ENCODE data around the gene ARNT2.

DNA sequence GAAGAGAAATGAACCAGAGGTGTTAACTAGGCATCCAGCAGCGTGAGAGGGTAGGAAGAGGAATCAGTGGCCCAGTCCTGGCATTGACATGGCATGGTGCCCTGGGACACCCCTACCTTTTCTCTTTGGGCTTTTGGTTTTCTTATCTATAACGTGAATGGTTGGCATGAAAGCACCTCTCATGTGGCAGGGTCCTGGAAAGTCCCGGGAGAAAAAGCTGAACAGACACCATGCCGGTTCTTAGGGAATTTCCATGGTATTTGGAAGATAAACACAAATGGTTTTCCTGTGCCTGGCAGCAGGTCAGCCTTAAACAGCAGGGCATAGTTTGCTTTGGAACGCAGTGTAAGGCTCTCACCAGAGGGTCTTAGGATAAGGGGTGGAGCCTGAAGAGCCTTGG lies 15.4 kb downstream of the ARNT2 start:
- TF ChIP-seq, protein P1, sequence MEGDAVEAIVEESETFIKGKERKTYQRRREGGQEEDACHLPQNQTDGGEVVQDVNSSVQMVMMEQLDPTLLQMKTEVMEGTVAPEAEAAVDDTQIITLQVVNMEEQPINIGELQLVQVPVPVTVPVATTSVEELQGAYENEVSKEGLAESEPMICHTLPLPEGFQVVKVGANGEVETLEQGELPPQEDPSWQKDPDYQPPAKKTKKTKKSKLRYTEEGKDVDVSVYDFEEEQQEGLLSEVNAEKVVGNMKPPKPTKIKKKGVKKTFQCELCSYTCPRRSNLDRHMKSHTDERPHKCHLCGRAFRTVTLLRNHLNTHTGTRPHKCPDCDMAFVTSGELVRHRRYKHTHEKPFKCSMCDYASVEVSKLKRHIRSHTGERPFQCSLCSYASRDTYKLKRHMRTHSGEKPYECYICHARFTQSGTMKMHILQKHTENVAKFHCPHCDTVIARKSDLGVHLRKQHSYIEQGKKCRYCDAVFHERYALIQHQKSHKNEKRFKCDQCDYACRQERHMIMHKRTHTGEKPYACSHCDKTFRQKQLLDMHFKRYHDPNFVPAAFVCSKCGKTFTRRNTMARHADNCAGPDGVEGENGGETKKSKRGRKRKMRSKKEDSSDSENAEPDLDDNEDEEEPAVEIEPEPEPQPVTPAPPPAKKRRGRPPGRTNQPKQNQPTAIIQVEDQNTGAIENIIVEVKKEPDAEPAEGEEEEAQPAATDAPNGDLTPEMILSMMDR (IDR thresholded peaks at IDR 0.05): no peak
- no peak for TF ChIP-seq POLR2A (IDR thresholded peaks at IDR 0.05)
